Thyroid gland (tissue), 4 donors: ENCODE results near the gene REXO4. TPM values are rescaled to one million over a fixed set of nuclear protein-coding genes. Genes with fewer than 3 reads are reported as not detected.

Experiments used
- DNase-seq, 2 donors: peaks; one replicate each; pipeline ENCODE4 v3.0.0-alpha.2; 2019
- H3K27ac ChIP-seq, 3 donors: fragments of 200-600 bp; sonication (generic); 1 replicate in 2 of 3; 2 replicates in 1 of 3; pipeline ENCODE4 v1.5.1; 2016 to 2019; ENCODE audit warnings: mild to moderate bottlenecking in 1 of 3, moderate library complexity in 1 of 3
- H3K27me3 ChIP-seq: fragments of 200-600 bp; sonication (generic); one replicate; pipeline ENCODE4 v1.5.1; 2019
- H3K36me3 ChIP-seq, 2 donors: fragments of 200-600 bp; sonication (generic); one replicate each; pipeline ENCODE4 v1.5.1; 2016 to 2019
- H3K4me1 ChIP-seq, 2 donors: fragments of 200-600 bp; sonication (generic); one replicate each; pipeline ENCODE4 v1.5.1; 2017 to 2019
- H3K4me3 ChIP-seq, 3 donors: fragments of 200-600 bp; sonication (generic); replicated peaks in 1 of 3; 1 replicate in 2 of 3; 2 replicates in 1 of 3; pipeline ENCODE4 v1.5.1; 2016; ENCODE audit warnings: mild to moderate bottlenecking in 1 of 3
- H3K9me3 ChIP-seq: fragments of 200-600 bp; sonication (generic); one replicate; pipeline ENCODE4 v1.5.1; 2017
- CTCF ChIP-seq, 6 experiments: fragments of 200-600 bp in 3 of 6; fragments of 450-650 bp in 3 of 6; sonication (generic) in 3 of 6; IDR thresholded peaks; one replicate each; pipeline ENCODE4 v1.5.1; 2016 to 2019; ENCODE audit warnings: antibody characterized with exemption in 6 of 6, mild to moderate bottlenecking in 2 of 6, inconsistent platforms in 1 of 6, moderate library complexity in 1 of 6
- POLR2A ChIP-seq, 2 donors: fragments of 450-650 bp; IDR thresholded peaks; one replicate each; pipeline ENCODE4 v1.6.1; 2017; ENCODE audit warnings: antibody characterized with exemption in 2 of 2, mild to moderate bottlenecking in 2 of 2, moderate library complexity in 1 of 2
- WGBS, 2 donors: methylation state at CpG; one replicate each; pipeline ENCODE4 v1.1.5; 2017; 5-methylcytosine and 5-hydroxymethylcytosine counted together
- intact Hi-C: fragments of 100-400 bp; cut with DNase I; formaldehyde crosslinking; loops from one replicate; pipeline ENCODE4 v1.15.1; 2023
- total RNA-seq, 4 donors: library from RNA; depleted of rRNA; stranded (reverse); fragments of >200 nt; gene quantifications; one replicate each; pipeline ENCODE4 v1.2.3, GENCODE V29; 2016

REXO4 gene
- 10 to 100 TPM; 16.0 to 21.9 (median 19.0) TPM for total RNA-seq

GRCh38 chr9:133417541-133418461 is at the start of gene REXO4:
REXO4 (minus strand) TSS chr9:133418010; CDS start chr9:133417844, 166 bp downstream.
- Histone ChIP-seq H3K27me3 (no peaks in the 10 kb centered on the region), H3K9me3 (no peaks in the 10 kb centered on the region), H3K36me3 (peaks cover 0 to 7% of the 10 kb centered on the region in 2 donors), H3K4me3 (peak within 1 kb of the TSS; percentile 72 to 90 (median 78)), H3K4me1 (peaks cover 11 to 12% of the 10 kb centered on the region in 2 donors), H3K27ac (peak within 1 kb of the TSS; percentile 61 to 83 (median 82))
- intact Hi-C loops, result no loop called here
- TF ChIP-seq POLR2A (IDR thresholded peaks at IDR 0.05), result peak in 1 of 2 donors; percentile 33
- peak in 1 of 6 experiments; percentile 9 for TF ChIP-seq CTCF (IDR thresholded peaks at IDR 0.05)
- 0% methylated on average over 32 of the region's 75 CpGs for WGBS, 2 donors
- peak; percentile 72 to 75 for DNase-seq

GRCh38 chr9:133467101-133467500 is 49.3 kb upstream of the REXO4 start:
- no peak for TF ChIP-seq CTCF (IDR thresholded peaks at IDR 0.05)
- no peak for TF ChIP-seq POLR2A (IDR thresholded peaks at IDR 0.05)
- H3K4me3 ChIP-seq, result no peak overlapping the region
- H3K9me3 ChIP-seq, result no peaks in the 10 kb centered on the region
- DNase-seq, result no peak
- H3K36me3 ChIP-seq, result peaks cover 5 to 6% of the 10 kb centered on the region in 2 donors
- intact Hi-C loops, result no loop called here
- no peak overlapping the region for H3K27ac ChIP-seq
- H3K4me1 ChIP-seq, result no peaks in the 10 kb centered on the region
- no peaks in the 10 kb centered on the region for H3K27me3 ChIP-seq
- whole genome bisulfite sequencing, 2 donors, result 82 to 89% methylated on average over 10 of the region's 10 CpGs

GRCh38 chr9:133465984-133466383 is 48.2 kb upstream of the REXO4 start:
- intact Hi-C loops, result no loop called here
- H3K27ac ChIP-seq, result no peak overlapping the region
- DNase-seq, result no peak
- peaks cover 5 to 6% of the 10 kb centered on the region in 2 donors for H3K36me3 ChIP-seq
- peaks cover 2 to 3% of the 10 kb centered on the region in 2 donors for H3K4me1 ChIP-seq
- no peak overlapping the region for H3K4me3 ChIP-seq
- no peak for TF ChIP-seq CTCF (IDR thresholded peaks at IDR 0.05)
- no peak for TF ChIP-seq POLR2A (IDR thresholded peaks at IDR 0.05)
- H3K9me3 ChIP-seq, result no peaks in the 10 kb centered on the region
- WGBS, 2 donors, result 81 to 85% methylated on average over 6 of the region's 6 CpGs
- H3K27me3 ChIP-seq, result no peaks in the 10 kb centered on the region

GRCh38 chr9:133464638-133465037 is 46.8 kb upstream of the REXO4 start:
- DNase-seq, result no peak
- 88 to 94% methylated on average over 10 of the region's 10 CpGs for WGBS, 2 donors
- H3K27me3 ChIP-seq, result no peaks in the 10 kb centered on the region
- H3K9me3 ChIP-seq, result no peaks in the 10 kb centered on the region
- H3K36me3 ChIP-seq, result peaks cover 5 to 6% of the 10 kb centered on the region in 2 donors
- intact Hi-C loops, result no loop called here
- H3K27ac ChIP-seq, result no peak overlapping the region
- H3K4me1 ChIP-seq, result peaks cover 6 to 9% of the 10 kb centered on the region in 2 donors
- TF ChIP-seq POLR2A (IDR thresholded peaks at IDR 0.05) (no peak), CTCF (IDR thresholded peaks at IDR 0.05) (no peak)
- H3K4me3 ChIP-seq, result no peak overlapping the region
